HG03064 (cell line): Measurements from ENCODE around the gene RAG1.

Source experiments
- ATAC-seq: cut with Tn5 transposase; IDR thresholded peaks from one replicate; pipeline ENCODE4 v1.9.1; 2021; ENCODE audit warnings: low read depth; ENCODE audit not compliant: unreplicated experiment

RAG1 gene

DNA sequence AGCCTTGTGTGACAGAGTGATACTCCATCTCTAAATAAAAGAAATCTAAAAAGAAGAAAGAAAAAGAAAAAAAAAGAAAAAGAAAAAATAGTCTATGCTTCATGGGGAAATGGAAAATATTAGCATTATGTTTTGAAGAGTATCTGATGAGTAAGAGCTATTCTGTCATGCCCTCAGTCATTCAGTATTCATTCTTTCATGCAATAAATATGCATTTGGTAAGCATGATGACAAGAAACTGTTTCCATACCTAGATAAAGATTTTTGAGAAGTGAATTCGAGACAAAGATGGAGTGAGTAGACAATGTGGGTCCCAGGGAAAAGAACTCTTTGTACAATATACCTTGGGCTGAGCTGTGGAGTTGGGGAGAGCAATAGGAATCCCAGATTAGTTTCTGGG lies 20.3 kb downstream of the RAG1 start:
- no peak for ATAC-seq

DNA sequence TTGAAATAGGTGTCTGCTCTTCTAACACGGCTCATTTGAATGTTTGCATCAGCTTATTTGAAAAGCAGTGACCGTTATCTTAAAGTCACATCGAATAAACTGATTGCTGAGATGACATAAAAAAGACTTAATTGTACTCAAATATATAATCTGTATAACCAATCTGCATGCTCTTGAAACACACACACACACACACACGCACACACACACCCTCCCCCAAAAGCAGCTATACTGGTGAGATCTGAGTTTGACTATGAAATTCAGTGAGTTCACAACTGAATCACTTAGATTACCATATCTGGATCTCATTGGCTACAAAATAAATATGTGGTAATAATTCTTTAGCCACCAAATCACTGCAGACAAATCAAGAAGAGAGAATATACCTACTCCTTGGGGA lies 22.7 kb downstream of the RAG1 start:
- no peak for ATAC-seq

DNA sequence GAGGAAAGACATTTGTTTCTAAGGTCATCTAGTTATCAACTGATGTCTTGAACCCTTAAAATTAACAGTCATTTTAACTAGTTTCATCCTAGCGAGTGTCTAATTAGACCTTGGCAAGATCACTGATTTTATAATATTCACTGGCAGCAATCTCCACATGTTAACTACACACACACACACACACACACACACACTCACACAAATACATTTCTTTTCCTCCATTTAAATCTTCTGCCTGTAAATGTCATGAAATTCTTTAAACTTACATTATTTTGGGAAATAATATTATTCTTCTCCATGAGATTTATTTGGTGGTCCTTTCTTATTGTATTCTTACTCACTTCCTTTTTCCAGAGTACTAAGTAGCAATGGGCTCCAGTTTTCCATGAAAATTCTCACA lies 23.6 kb downstream of the RAG1 start:
- no peak for ATAC-seq

DNA sequence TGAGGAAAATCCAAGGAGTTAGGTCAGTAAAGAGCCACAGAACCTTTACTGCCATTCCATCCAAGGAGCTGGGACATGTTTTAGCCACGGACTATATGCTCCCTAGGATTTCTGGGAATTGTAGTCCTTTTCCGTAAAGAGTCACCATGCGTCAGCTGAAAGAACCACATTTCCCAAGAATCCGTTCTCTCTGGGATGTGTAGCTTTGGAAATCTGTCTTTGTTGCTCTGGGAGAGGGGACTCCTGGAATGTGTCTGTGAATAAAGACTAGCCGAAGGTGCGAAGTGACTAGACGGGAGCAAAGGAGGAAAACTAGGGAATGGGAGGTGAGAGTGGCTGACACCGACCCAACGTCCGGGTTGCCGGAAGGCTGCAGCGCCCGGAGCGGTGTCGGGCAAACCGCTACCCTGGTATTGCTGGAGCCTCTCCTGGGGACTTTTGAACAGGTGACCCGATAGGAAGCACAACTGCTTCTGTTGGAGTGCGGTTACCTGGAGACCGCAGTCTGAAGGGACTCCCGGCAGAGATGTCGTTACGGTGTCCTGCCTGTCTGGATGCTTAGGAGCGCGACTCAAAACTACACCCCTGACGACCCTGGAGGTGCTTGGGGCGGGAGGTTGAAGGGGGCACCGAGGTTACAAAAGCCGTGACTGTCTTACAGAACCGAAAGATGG lies 26.6 kb downstream of the RAG1 start, which contains the start of gene IFTAP:
Gene IFTAP (plus strand): TSS at position 187 of the 674 bp plus-strand sequence. CDS start 15,602 bp downstream, outside the sequence.
- ATAC-seq, result peak; percentile 90

DNA sequence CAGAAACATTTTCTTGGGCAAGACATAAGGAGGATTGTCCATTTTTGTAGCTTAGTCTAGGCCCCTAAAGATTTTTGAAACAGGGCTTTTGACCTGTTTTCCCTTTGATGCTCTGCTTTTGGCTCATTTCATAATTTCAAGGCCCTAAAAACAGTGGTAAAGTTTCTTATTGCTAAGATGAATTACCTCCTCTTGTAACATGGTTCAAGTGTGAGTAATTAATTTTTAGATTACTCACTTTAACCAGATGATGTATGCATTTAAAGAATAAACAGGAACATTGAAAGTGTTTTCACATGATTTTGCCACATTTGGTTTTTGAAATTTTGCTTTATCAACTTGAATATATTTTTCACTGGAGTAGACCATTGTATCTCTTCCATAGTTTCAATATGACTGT lies 29.1 kb downstream of the RAG1 start:
- ATAC-seq, result no peak

DNA sequence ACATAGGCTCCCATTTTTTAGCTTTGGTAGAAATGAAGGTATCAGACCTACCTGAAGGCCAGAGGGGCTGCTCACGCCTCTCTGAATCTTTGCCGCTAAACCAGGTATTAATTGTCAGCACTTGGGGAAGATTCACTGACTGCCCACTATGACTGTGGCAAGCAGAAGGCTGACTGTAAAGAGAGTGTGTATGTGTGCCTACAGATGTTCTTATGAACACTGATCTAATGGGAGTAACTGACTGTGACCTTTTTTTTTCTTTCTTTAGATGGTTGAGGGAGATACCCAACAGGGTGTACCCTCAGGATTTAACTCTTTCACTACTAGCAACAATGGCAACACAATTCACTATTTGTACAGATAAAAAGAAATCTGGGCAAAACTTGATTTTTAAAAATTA lies 30.2 kb downstream of the RAG1 start, which contains the start of gene RAG2:
Gene RAG2 (minus strand): TSS at position 186 of the 400 bp plus-strand sequence. CDS start 4,068 bp downstream, outside the sequence.
- ATAC-seq, result no peak

DNA sequence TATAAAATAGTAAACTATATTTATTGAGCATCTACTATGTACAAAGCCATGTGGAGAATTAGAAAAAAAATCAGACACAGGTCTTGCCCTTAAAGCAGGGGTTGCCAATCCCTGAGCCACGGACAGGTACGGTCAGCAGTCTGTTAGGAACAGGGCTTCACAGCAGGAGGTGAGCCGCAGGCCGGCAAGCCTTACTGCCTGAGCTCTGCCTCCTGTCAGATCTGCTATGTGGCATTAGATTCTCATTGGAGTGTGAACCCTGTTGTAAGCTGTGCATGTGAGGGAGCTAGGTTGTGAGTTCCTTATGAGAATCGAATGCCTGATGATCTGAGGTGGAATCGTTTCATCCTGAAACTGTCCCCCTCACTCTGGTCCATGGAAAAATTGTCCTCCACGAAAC lies 32.4 kb downstream of the RAG1 start:
- no peak for ATAC-seq

DNA sequence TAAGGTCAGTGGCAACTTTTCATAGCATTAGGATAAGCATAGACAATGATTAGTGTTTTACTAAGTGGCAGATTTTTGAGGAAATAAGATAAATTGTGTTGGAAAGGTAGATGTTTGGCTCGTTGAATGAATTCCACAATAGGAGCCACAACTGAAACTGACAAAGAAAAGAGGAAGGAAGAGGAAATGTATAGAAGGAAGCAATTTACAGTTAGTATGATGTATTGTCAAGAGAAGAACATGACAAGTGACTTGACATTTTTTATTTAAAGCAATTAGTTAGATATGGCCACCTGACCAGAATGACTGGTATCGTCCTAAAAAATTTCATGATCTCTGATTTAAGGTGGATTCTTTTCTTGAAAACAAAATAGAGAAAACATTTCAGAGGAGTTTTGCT lies 33.3 kb downstream of the RAG1 start:
- ATAC-seq, result no peak

DNA sequence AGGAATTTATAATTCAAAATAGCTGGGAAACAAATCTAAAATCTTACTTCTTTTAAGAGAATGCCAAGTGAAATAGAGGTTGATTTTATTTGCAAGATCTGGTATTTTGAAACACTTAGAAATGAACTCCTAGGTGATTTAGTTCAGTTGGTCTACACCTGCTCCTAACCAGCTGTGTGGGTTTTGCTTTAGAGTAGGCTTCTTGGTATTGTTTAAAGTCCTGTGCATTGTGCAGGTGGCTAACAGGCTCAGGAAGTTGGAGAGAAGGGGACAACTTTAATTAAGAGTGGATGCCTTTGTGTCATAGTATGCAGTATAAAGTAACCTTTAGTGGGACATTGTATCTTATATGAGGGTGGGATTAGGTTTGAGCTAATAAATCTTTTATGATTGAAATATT lies 34.3 kb downstream of the RAG1 start:
- ATAC-seq, result no peak

DNA sequence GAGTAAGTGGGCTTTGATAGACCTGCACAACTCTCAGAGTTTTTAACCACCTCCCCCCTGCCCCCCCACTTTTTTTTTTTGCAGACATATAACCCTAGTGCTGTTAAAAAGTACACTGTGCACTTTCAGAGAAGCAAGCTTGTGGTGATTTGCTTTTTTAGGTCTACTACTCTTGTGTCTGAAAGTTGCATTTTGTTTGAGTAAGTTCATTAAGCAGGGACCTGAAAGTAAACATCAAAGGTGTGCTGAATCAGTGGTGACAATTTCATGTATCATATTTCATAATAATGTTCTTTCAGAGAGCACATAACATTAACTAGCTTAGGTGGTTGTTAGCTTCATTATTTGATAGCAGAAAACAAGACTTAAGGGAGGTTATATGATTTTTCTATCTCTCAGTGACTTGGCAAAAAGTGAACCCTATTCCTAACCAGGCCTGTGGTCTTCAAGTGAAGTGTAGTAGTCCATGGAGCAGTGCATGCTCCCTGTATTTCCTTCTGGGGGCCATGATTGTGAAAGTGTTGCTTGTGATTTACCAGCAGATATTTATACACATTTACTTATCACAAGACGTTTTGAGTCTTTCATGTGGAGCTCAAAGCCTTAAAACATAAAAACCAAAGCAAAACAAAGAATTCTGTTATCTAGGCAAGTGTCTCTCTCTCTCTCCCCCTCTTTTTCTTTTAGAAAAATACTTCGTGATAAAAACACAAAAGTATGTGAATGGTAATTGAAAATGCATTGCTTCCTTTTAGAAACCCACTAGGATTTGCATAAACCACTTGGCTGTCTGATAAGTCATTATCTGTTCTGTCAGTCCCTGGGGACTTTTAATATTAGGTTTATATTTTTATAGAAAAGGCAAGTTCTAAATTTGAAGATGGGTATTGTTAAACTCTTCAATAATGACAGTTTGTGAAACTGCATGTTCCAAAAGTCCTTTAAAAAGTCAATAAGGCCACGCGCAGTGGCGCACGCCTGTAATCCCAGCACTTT lies 37.7 kb downstream of the RAG1 start:
- peak; percentile 69 for ATAC-seq

DNA sequence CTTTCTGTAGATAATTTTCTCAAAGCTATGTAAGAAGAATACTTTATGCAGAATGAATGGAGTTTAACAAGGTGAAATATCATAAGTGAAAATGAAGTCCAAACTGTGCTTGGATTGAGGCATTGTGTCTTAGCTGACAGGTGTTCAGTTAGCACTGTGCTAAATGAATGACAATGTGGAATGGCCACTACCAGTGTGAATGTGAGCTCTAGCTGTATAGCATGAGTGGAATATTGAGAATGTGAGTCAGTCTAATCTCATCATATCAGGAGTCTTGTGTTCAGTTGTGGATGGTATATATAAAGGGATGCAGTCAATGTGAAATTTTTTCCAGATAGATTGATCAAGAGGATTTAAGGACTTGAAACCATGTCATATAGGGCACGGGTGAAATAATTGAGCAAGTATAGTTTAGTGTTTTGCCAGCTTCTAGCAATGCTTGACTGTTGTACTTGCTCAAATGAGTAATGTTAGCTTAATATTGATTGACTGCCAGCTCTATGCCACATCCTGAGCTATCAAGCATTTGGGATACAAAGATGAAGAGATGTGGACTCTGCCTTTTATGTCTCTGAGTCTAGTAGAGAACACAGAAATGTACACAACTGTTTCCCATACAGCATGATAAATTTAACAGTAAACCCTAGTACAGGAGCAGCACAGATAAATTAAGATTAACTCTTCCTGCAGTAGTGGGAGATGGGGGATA lies 40.8 kb downstream of the RAG1 start:
- ATAC-seq, result no peak

DNA sequence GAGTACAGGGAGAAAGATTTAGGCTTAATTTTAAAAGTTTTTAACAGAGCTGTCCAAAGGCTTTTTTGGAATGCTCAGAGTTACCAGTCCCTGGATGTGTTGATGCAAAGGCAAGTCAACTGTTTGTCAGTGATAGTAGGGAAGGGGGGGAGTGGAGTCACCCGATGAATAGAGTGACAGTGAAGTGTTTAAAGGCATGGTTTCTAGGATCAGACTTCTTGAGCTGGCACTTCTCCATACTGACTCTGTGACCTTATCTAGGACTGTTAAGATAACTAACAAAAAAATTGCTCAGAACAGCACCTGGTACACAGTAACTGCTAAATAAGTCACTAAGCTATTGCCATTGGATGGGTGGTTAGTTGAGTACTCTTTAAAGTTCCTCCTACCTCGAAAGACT lies 41.6 kb downstream of the RAG1 start:
- no peak for ATAC-seq

DNA sequence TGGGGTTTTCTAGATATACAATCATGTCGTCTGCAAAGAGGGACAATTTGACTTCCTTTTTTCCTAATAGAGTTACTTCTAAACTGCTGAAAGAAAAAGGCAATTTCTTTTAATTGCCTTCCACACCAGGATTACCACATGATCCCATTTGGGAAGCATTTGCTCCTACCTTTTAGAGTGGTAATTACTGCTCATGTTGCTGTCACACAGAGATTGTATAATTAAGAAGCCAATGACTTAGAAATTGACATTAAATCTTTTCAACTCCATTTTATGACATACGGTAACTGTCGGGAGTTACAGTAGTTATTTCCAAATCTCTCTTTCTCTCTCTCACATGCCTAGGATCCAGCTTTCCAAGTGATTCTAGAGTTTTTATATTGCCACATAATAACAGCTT lies 48.0 kb downstream of the RAG1 start:
- no peak for ATAC-seq

DNA sequence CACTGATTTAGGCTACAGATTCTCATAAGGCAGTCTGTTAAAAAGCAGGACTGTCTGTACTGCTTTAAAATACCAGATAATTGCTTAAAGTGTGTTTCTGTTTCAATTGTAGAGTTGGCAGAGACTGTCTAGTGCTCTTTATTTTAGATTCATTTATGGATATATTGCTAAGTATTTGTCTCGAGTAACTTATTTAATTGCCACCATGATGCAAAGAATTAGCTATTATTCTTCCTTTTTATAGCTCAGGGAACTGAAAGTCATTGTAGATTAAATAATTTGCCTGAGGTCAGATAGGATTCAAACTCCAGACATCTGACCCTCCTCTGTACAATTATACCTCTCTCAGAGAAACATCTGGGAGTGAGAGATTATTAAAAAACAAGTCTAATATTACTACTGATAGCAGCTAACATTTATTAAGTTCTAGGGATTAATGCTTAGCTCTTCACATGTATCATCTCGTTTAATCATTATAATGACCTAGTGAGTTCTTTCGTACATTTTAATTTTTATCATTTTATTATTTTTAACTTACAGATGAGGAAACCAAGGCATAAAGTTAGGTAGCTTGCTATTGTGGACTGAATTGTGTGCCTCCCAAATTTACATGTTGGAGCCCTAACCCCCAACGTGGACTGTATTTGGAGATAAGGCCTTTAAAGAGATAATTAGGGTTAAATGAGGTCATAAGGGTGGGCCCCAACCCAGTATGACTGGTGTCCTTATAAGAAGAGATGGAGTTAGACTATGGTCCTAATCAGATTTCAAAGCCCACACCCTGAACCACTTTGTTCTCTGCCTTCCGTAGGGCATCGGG lies 49.9 kb downstream of the RAG1 start:
- no peak for ATAC-seq

DNA sequence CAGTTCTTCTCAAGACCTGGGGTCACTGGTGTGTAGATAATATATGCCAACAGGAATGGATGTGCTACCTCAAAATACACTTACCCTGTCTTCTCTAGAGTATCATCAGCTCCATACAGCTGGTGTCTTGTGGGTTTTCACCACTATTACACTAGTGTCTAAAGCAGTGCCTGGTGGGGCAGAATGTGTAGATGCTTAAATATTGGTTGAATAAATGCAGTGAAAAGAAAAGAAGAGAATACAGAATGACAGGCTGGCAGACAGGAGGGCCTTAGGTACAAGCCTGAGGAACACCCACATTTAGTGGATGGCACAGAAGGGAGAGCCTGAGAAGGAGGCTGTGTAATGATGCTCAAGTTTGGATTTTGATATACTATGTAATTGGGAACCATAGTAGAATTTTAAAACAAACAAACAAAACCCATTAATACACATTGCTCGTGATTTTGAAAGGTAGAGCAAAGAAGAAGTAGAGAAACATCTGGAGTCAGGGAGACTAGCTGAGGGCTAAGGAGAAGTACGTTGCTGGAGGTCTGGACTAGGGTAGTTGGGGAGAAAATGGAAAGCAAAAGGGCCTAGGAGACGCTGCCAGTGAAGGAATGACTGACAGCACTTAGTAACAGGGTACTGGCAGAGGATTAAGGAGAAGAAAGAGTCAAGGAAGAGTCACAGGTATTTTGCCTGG lies 50.7 kb downstream of the RAG1 start:
- no peak for ATAC-seq

DNA sequence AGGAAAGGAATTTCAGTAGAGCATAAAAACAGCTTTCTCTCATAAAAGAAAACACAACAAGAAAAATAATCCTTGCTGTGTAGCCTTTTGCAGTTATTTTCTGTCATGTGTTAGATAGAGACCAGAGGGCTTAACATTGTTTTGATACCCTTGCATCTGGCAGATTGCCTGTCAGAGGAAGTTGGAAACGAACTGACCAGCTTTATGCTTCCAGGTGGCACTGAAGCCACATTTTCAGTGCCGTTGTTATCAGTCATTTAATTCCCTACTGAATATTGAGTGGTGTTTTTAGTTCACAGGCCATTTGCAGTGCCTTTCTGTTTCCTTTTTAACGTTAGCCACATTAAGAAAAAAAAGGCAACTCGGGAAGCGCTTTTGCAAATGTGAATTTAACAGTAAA lies 51.7 kb downstream of the RAG1 start:
- ATAC-seq, result no peak

DNA sequence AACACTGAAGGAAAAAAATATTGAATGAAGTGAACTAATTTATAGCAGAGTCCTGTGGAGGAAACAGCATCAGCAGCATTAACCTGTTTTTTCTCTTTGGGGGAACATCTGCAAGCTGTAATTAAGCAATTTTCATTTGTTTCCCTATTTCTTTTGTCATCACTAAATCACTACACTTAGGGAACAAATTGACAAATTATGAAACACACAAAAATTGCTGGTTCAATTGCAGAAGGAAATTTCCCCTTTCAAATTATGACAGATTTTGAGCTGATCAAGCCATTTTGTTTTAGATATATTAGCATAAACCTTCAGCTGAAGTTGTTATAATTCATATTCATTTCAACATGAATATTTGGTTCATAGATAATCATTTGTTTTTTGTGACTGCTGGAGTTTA lies 52.4 kb downstream of the RAG1 start:
- ATAC-seq, result no peak

DNA sequence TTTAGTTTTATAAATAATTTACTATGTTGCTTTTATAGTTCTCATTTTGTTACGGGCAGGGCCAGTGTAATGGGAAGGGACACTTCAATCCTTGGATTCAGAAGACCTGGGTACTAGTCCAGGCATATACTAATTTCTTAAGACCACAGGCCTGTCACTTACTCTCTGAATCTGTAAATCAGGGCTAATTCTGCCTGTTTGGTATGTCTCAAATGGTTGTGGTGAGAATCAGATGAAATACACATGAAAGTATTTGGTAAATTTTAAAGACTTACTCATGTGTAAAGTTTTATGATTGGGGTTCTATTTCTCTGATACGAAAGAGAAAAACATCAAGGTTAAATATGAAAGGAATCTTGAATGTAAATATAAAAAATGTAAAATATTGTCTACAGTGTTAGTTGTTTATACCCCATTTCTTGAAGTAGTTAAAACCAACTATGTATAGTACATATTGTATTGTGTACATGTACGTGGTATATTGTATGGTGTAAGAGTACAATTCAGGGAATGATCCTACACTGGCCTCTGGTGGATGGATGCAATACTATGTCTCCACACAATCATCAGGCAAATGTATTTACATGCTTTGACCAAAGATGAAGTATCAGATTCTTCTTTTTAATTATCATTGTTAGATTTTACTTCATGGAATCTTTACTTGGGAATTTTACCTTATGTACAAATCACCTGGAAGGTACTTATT lies 54.8 kb downstream of the RAG1 start:
- ATAC-seq, result no peak

DNA sequence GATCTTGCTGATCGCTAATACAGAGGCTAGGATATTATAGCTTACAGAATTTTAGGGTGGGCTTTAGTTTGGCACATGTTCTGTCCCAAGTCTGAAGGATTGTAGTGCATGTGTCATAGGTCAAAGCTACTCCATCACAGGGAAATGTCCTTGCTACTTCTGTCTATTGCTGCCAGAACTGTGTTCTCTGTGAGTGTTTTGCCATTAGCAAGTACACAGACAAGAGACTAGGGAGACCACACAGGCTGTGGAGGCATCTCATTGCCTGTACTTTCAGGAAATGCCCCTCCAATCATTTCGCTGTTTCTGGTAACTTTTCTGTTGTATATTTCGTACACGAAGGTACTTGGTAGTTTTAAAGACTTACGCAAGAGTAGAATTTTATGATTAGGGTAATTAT lies 55.7 kb downstream of the RAG1 start:
- ATAC-seq, result no peak
